Caco-2 (cell line): ENCODE measurements around the gene DIAPH2. TPM values are rescaled to one million over a fixed set of nuclear protein-coding genes. Genes with fewer than 3 reads are reported as not detected.

ENCODE experiments used
- BruUV-seq: library from RNA; stranded (reverse); fragments of 400-500 nt; replicated peaks from 2 replicates; lab custom pipeline; 2021; lab: Mats Ljungman, UMichigan
- CTCF ChIA-PET: fragments of 300-600 bp; sonication (Branson Sonifier 250); formaldehyde crosslinking; loops from one replicate; lab custom pipeline; 2022; ENCODE audit warnings: antibody characterized with exemption; lab: Charles Lee
- POLR2A ChIA-PET: fragments of 300-600 bp; sonication (Branson Sonifier 250); formaldehyde crosslinking; loops from one replicate; lab custom pipeline; 2022; ENCODE audit warnings: antibody characterized with exemption; lab: Charles Lee
- DNase-seq, 2 experiments: peaks; one replicate each; pipeline versions ENCODE4 v3.0.0 to v3.0.0-alpha.2; 2020 to 2022
- H3K27me3 ChIP-seq: replicated peaks from 2 replicates; pipeline ENCODE4 v1.6.0; 2011; ENCODE audit warnings: low read length; ENCODE audit not compliant: control insufficient read depth, insufficient read depth
- H3K36me3 ChIP-seq: 2 replicates; pipeline ENCODE4 v1.5.1; 2011; ENCODE audit warnings: low read length; ENCODE audit not compliant: control insufficient read depth, insufficient read depth
- H3K4me1 ChIP-seq: fragments of 250-450 bp; sonication (Bioruptor Pico); 2 replicates; pipeline ENCODE4 v1.5.1; 2020; ENCODE audit warnings: mild to moderate bottlenecking
- H3K4me3 ChIP-seq: 2 replicates; pipeline ENCODE4 v1.5.1; 2011; ENCODE audit warnings: low read depth, mild to moderate bottlenecking, control low read depth, low read length
- H3K9me3 ChIP-seq: fragments of 250-450 bp; sonication (Bioruptor Pico); 2 replicates; pipeline ENCODE4 v1.5.1; 2020; ENCODE audit warnings: mild to moderate bottlenecking, moderate library complexity
- H3K27ac Mint-ChIP-seq: one replicate; pipeline ENCODE4 v1.8.0; 2022; ENCODE audit warnings: mixed read lengths; ENCODE audit not compliant: unreplicated experiment
- H3K27me3 Mint-ChIP-seq: one replicate; pipeline ENCODE4 v1.8.0; 2022; ENCODE audit warnings: mixed read lengths; ENCODE audit not compliant: insufficient read depth, unreplicated experiment
- H3K36me3 Mint-ChIP-seq: one replicate; pipeline ENCODE4 v1.8.0; 2022; ENCODE audit warnings: mild to moderate bottlenecking, mixed read lengths; ENCODE audit not compliant: insufficient read depth, unreplicated experiment
- H3K4me1 Mint-ChIP-seq: one replicate; pipeline ENCODE4 v1.8.0; 2022; ENCODE audit warnings: low read depth, mixed read lengths; ENCODE audit not compliant: unreplicated experiment
- H3K4me3 Mint-ChIP-seq: one replicate; pipeline ENCODE4 v1.8.0; 2022; ENCODE audit warnings: mild to moderate bottlenecking, moderate library complexity, mixed read lengths; ENCODE audit not compliant: unreplicated experiment
- H3K9me3 Mint-ChIP-seq: one replicate; pipeline ENCODE4 v1.8.0; 2022; ENCODE audit warnings: mixed read lengths; ENCODE audit not compliant: unreplicated experiment
- intact Hi-C: fragments of 100-400 bp; cut with micrococcal nuclease; formaldehyde crosslinking; loops from one replicate; pipeline ENCODE4 v1.10.0; 2022; ENCODE audit not compliant: unreplicated experiment
- total RNA-seq: library from RNA; stranded (reverse); gene quantifications from 2 replicates; pipeline ENCODE4 v1.2.3, GENCODE V29; 2022
- TF ChIP-seq, protein P1 (sequence below), 2 experiments: fragments of 200-600 bp in 1 of 2; IDR thresholded peaks; 1 replicate in 1 of 2; 2 replicates in 1 of 2; pipeline versions ENCODE4 v1.5.1 to v1.8.0; 2011 to 2022; ENCODE audit warnings: antibody characterized with exemption in 1 of 2, control low read depth in 1 of 2, inconsistent platforms in 1 of 2, low read depth in 1 of 2, low read length in 1 of 2, mild to moderate bottlenecking in 1 of 2, moderate library complexity in 1 of 2; ENCODE audit not compliant: insufficient read depth in 1 of 2, severe bottlenecking in 1 of 2, unreplicated experiment in 1 of 2

DIAPH2 gene
- total RNA-seq, 1 experiment from 2014 or later = 16.1 TPM

DNA sequence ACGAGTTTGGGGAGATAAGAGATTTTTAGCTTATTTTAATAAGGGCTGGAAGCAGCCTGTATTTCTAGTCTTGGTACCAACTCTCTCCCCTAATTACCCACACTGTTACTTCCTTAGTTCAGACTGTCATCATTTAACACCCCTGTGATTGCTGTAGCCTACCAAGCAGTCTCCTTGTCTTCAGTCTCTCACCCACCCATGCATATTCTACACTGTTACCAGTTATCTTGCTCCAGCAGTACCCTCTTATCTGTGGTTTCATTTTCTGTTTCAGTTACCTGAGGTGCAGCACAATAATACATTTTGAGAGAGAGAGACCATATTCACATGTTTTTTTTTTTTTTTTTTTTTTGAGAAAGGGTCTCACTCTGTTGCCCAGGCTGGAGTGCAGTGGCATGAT is 80.2 kb downstream of the DIAPH2 start:
- no peak for DNase-seq
- Histone ChIP-seq H3K27me3 (no peaks in the 10 kb centered on the region), H3K36me3 (no peaks in the 10 kb centered on the region), H3K4me3 (no peak overlapping the region), H3K4me1 (no peaks in the 10 kb centered on the region), H3K9me3 (no peaks in the 10 kb centered on the region)
- H3K27ac Mint-ChIP-seq = no peak overlapping the region
- no peaks in the 10 kb centered on the region for H3K4me1 Mint-ChIP-seq
- no peak overlapping the region for H3K4me3 Mint-ChIP-seq
- ChIA-PET POLR2A (no interaction called here), CTCF (no interaction called here)
- TF ChIP-seq, protein P1, sequence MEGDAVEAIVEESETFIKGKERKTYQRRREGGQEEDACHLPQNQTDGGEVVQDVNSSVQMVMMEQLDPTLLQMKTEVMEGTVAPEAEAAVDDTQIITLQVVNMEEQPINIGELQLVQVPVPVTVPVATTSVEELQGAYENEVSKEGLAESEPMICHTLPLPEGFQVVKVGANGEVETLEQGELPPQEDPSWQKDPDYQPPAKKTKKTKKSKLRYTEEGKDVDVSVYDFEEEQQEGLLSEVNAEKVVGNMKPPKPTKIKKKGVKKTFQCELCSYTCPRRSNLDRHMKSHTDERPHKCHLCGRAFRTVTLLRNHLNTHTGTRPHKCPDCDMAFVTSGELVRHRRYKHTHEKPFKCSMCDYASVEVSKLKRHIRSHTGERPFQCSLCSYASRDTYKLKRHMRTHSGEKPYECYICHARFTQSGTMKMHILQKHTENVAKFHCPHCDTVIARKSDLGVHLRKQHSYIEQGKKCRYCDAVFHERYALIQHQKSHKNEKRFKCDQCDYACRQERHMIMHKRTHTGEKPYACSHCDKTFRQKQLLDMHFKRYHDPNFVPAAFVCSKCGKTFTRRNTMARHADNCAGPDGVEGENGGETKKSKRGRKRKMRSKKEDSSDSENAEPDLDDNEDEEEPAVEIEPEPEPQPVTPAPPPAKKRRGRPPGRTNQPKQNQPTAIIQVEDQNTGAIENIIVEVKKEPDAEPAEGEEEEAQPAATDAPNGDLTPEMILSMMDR (IDR thresholded peaks at IDR 0.05; ENCODE audit: insufficient read depth in 1 of 2, low read depth in 1 of 2, low read length in 1 of 2, severe bottlenecking in 1 of 2, unreplicated experiment in 1 of 2) = no peak
- H3K9me3 Mint-ChIP-seq = no peaks in the 10 kb centered on the region
- BruUV-seq = no TSS peak
- intact Hi-C loops = loop anchor here (10.0 kb wide), 1 partner anchor 390 kb away; no protein-coding TSS in a partner anchor
- no peaks in the 10 kb centered on the region for H3K27me3 Mint-ChIP-seq
- H3K36me3 Mint-ChIP-seq = no peaks in the 10 kb centered on the region

DNA sequence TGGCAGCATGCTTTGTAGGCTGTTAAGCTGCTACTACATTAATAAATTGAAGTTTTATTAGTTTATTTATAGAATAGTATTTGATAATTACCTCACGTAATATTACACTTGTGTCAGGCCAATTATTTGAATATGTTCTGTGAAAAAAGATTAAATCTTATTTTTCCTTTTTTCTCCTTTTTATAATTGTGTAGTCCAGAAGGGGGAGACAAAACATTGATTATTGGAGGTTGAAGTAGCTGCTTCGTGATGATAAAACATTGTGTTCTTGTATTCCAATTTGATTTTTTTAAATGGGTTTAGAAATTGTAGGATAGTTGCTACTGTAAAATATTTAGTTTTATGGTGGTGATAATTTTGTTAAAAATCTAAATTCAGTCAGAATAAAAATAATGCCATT is 85.7 kb downstream of the DIAPH2 start:
- H3K36me3 Mint-ChIP-seq = no peaks in the 10 kb centered on the region
- no peak overlapping the region for H3K4me3 Mint-ChIP-seq
- intact Hi-C loops = loop anchor here (2.0 kb wide), 1 partner anchor 916 kb away; no protein-coding TSS in a partner anchor
- POLR2A ChIA-PET = no interaction called here
- CTCF ChIA-PET = interaction anchor here (0.5 kb wide), 1 partner anchor 247 kb away, joined by 4 read pairs; no protein-coding TSS in a partner anchor
- peak in 1 of 2 experiments; percentile 1 for DNase-seq
- Histone ChIP-seq H3K36me3 (no peaks in the 10 kb centered on the region), H3K4me1 (no peaks in the 10 kb centered on the region), H3K9me3 (no peaks in the 10 kb centered on the region), H3K27me3 (no peaks in the 10 kb centered on the region), H3K4me3 (no peak overlapping the region)
- no peaks in the 10 kb centered on the region for H3K27me3 Mint-ChIP-seq
- H3K4me1 Mint-ChIP-seq = no peaks in the 10 kb centered on the region
- TF ChIP-seq, protein P1 (IDR thresholded peaks at IDR 0.05; ENCODE audit: insufficient read depth in 1 of 2, low read depth in 1 of 2, low read length in 1 of 2, severe bottlenecking in 1 of 2, unreplicated experiment in 1 of 2) = peak in 1 of 2 experiments; percentile 23
- no peaks in the 10 kb centered on the region for H3K9me3 Mint-ChIP-seq
- BruUV-seq = no TSS peak
- H3K27ac Mint-ChIP-seq = no peak overlapping the region

DNA sequence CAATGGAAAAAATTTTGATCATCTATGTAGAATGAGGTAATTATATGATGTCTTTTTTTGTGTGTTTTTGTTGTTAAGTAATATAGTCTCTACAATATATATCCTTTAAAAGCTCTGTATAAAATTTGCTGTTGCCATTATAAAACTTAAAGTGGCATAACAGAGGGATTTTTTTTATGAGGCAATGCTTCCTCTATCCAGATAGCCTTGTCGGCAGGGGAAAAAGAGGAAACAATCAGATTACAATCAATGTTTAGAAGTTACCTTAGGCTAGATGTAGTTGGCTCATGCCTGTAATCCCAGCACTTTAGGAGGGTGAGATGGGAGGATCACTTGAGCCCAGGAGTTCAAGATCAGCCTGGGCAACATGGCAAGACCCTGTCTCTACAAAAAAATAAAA is 86.8 kb downstream of the DIAPH2 start:
- Mint-ChIP-seq H3K27me3 (no peaks in the 10 kb centered on the region), H3K27ac (no peak overlapping the region), H3K4me3 (no peak overlapping the region), H3K4me1 (no peaks in the 10 kb centered on the region), H3K36me3 (no peaks in the 10 kb centered on the region), H3K9me3 (no peaks in the 10 kb centered on the region)
- no peak for DNase-seq
- H3K4me1 ChIP-seq = no peaks in the 10 kb centered on the region
- no peak overlapping the region for H3K4me3 ChIP-seq
- POLR2A ChIA-PET = no interaction called here
- no peaks in the 10 kb centered on the region for H3K36me3 ChIP-seq
- BruUV-seq = no TSS peak
- no peaks in the 10 kb centered on the region for H3K27me3 ChIP-seq
- intact Hi-C loops = loop anchor here (2.0 kb wide), 1 partner anchor 915 kb away; no protein-coding TSS in a partner anchor
- CTCF ChIA-PET = no interaction called here
- no peaks in the 10 kb centered on the region for H3K9me3 ChIP-seq
- TF ChIP-seq, protein P1 (IDR thresholded peaks at IDR 0.05; ENCODE audit: insufficient read depth in 1 of 2, low read depth in 1 of 2, low read length in 1 of 2, severe bottlenecking in 1 of 2, unreplicated experiment in 1 of 2) = no peak
